Activated CD4-positive, alpha-beta T cell treated with anti-CD3 and anti-CD28 coated beads, Interleukin-2, amount 10 ng/mL, durations not matched to agents 24 days and 14 days (primary cell): ENCODE data around the gene SLC19A1. TPM values are rescaled to one million over a fixed set of nuclear protein-coding genes. Genes with fewer than 3 reads are reported as not detected.
A peak's percentile ranks its signal among the peaks of the same experiment; 100 is the strongest.

ENCODE experiments used
- DNase-seq: peaks from one replicate; pipeline ENCODE4 v3.0.0; 2022
- H3K27ac Mint-ChIP-seq: one replicate; pipeline ENCODE4 v1.8.0; 2022; ENCODE audit warnings: mild to moderate bottlenecking, mixed read lengths
- H3K27me3 Mint-ChIP-seq: one replicate; pipeline ENCODE4 v1.8.0; 2022; ENCODE audit warnings: mixed read lengths
- H3K36me3 Mint-ChIP-seq: one replicate; pipeline ENCODE4 v1.8.0; 2022; ENCODE audit warnings: low read depth, mild to moderate bottlenecking, mixed read lengths
- H3K4me1 Mint-ChIP-seq: one replicate; pipeline ENCODE4 v1.8.0; 2021; ENCODE audit warnings: mixed read lengths
- H3K4me3 Mint-ChIP-seq: one replicate; pipeline ENCODE4 v1.8.0; 2022; ENCODE audit warnings: mild to moderate bottlenecking, moderate library complexity, mixed read lengths
- H3K9me3 Mint-ChIP-seq: one replicate; pipeline ENCODE4 v1.8.0; 2021; ENCODE audit warnings: mixed read lengths
- intact Hi-C: fragments of 100-400 bp; cut with micrococcal nuclease; formaldehyde crosslinking; loops from one replicate; pipeline ENCODE4 v1.15.1; 2023
- total RNA-seq: library from RNA; stranded (reverse); gene quantifications from 2 replicates; pipeline ENCODE4 v1.2.3, GENCODE V29; 2022

Gene SLC19A1
- total RNA-seq, 1 donor from 2014 or later: 100 TPM

- no peak overlapping the region for H3K4me3 Mint-ChIP-seq
- H3K9me3 Mint-ChIP-seq: no peaks in the 10 kb centered on the region
- H3K36me3 Mint-ChIP-seq: no peaks in the 10 kb centered on the region
- peaks cover 6% of the 10 kb centered on the region for H3K4me1 Mint-ChIP-seq
- H3K27me3 Mint-ChIP-seq: peaks cover 10% of the 10 kb centered on the region
- no peak overlapping the region for H3K27ac Mint-ChIP-seq
- intact Hi-C loops: no loop called here
- no peak for DNase-seq
Observed at GRCh38 chr21:45557616-45558043, 15.4 kb upstream of the SLC19A1 start.

- Mint-ChIP-seq H3K27ac (no peak overlapping the region), H3K4me3 (no peak overlapping the region), H3K36me3 (no peaks in the 10 kb centered on the region), H3K4me1 (peaks cover 7% of the 10 kb centered on the region), H3K27me3 (peaks cover 3% of the 10 kb centered on the region), H3K9me3 (no peaks in the 10 kb centered on the region)
- intact Hi-C loops: loop anchor here (1.0 kb wide), 2 partner anchors 39 to 262 kb away; no protein-coding TSS in a partner anchor
- DNase-seq: no peak
Observed at GRCh38 chr21:45556645-45557615, 14.7 kb upstream of the SLC19A1 start.

GRCh38 chr21:45556302-45556644, 14.0 kb upstream of the SLC19A1 start:
- Mint-ChIP-seq H3K9me3 (no peaks in the 10 kb centered on the region), H3K4me3 (no peak overlapping the region), H3K4me1 (peaks cover 14% of the 10 kb centered on the region), H3K27me3 (peaks cover 3% of the 10 kb centered on the region), H3K36me3 (no peaks in the 10 kb centered on the region), H3K27ac (no peak overlapping the region)
- intact Hi-C loops: loop anchor here (1.0 kb wide), 2 partner anchors 40 to 263 kb away; no protein-coding TSS in a partner anchor
- no peak for DNase-seq

GRCh38 chr21:45555557-45556301, 13.5 kb upstream of the SLC19A1 start:
- Mint-ChIP-seq H3K9me3 (no peaks in the 10 kb centered on the region), H3K27me3 (peaks cover under 1% of the 10 kb centered on the region), H3K4me1 (peaks cover 18% of the 10 kb centered on the region), H3K4me3 (peak overlapping the region; percentile 62), H3K27ac (peak overlapping the region; percentile 49), H3K36me3 (no peaks in the 10 kb centered on the region)
- DNase-seq: peak; percentile 84
- intact Hi-C loops: loop anchor here (1.0 to 2.0 kb wide), 4 partner anchors 41 to 264 kb away; partner anchors contain the start of gene PCBP3

- Mint-ChIP-seq H3K27ac (no peak overlapping the region), H3K9me3 (no peaks in the 10 kb centered on the region), H3K36me3 (no peaks in the 10 kb centered on the region), H3K4me3 (no peak overlapping the region), H3K4me1 (peaks cover 23% of the 10 kb centered on the region), H3K27me3 (no peaks in the 10 kb centered on the region)
- no peak for DNase-seq
- intact Hi-C loops: loop anchor here (1.0 to 2.0 kb wide), 2 partner anchors 60 to 88 kb away; partner anchors contain the start of gene PCBP3
Observed at GRCh38 chr21:45555251-45555556, 13.0 kb upstream of the SLC19A1 start.

- no peaks in the 10 kb centered on the region for H3K27me3 Mint-ChIP-seq
- peak; percentile 98 for DNase-seq
Observed at GRCh38 chr21:45554477-45555175, 12.4 kb upstream of the SLC19A1 start.

GRCh38 chr21:45552696-45553391, 10.6 kb upstream of the SLC19A1 start:
- H3K27ac Mint-ChIP-seq: peak overlapping the region; percentile 76
- no peaks in the 10 kb centered on the region for H3K27me3 Mint-ChIP-seq
- intact Hi-C loops: loop anchor here (5.0 kb wide), 1 partner anchor 76 kb away; no protein-coding TSS in a partner anchor
- no peak for DNase-seq
- H3K9me3 Mint-ChIP-seq: no peaks in the 10 kb centered on the region
- H3K4me1 Mint-ChIP-seq: peaks cover 33% of the 10 kb centered on the region
- H3K36me3 Mint-ChIP-seq: no peaks in the 10 kb centered on the region
- peak overlapping the region; percentile 41 for H3K4me3 Mint-ChIP-seq

More at GRCh38 chr21:45554477-45555175, 12.4 kb upstream of the SLC19A1 start:
- Mint-ChIP-seq H3K9me3 (no peaks in the 10 kb centered on the region), H3K36me3 (no peaks in the 10 kb centered on the region), H3K4me1 (peaks cover 25% of the 10 kb centered on the region), H3K4me3 (peak overlapping the region; percentile 88), H3K27ac (peak overlapping the region; percentile 90)
- intact Hi-C loops: loop anchor here (1.0 to 5.0 kb wide), 4 partner anchors 38 to 89 kb away; partner anchors contain the start of gene PCBP3

- Mint-ChIP-seq H3K27ac (peak overlapping the region; percentile 95), H3K4me1 (peaks cover 35% of the 10 kb centered on the region), H3K36me3 (no peaks in the 10 kb centered on the region), H3K27me3 (no peaks in the 10 kb centered on the region), H3K9me3 (no peaks in the 10 kb centered on the region), H3K4me3 (peak overlapping the region; percentile 73)
- intact Hi-C loops: loop anchor here (1.0 to 5.0 kb wide), 5 partner anchors 11 to 267 kb away; partner anchors contain the start of gene PCBP3
- DNase-seq: no peak
Observed at GRCh38 chr21:45551783-45552695, 9.8 kb upstream of the SLC19A1 start.

GRCh38 chr21:45551316-45551715, 9.1 kb upstream of the SLC19A1 start:
- no peaks in the 10 kb centered on the region for H3K9me3 Mint-ChIP-seq
- H3K4me3 Mint-ChIP-seq: peak overlapping the region; percentile 73
- H3K27ac Mint-ChIP-seq: peak overlapping the region; percentile 95
- intact Hi-C loops: loop anchor here (1.0 to 5.0 kb wide), 5 partner anchors 10 to 268 kb away; partner anchors contain the start of gene PCBP3
- peaks cover 35% of the 10 kb centered on the region for H3K4me1 Mint-ChIP-seq
- H3K27me3 Mint-ChIP-seq: no peaks in the 10 kb centered on the region
- H3K36me3 Mint-ChIP-seq: no peaks in the 10 kb centered on the region
- DNase-seq: peak; percentile 81

GRCh38 chr21:45550522-45551210, 8.4 kb upstream of the SLC19A1 start:
- Mint-ChIP-seq H3K4me1 (peaks cover 35% of the 10 kb centered on the region), H3K27ac (peak overlapping the region; percentile 95), H3K27me3 (no peaks in the 10 kb centered on the region), H3K36me3 (no peaks in the 10 kb centered on the region), H3K4me3 (peak overlapping the region; percentile 73), H3K9me3 (no peaks in the 10 kb centered on the region)
- intact Hi-C loops: loop anchor here (1.0 to 5.0 kb wide), 5 partner anchors 9 to 269 kb away; partner anchors contain the start of gene PCBP3
- DNase-seq: peak; percentile 85

- peak overlapping the region; percentile 95 for H3K27ac Mint-ChIP-seq
- peaks cover 35% of the 10 kb centered on the region for H3K4me1 Mint-ChIP-seq
- no peaks in the 10 kb centered on the region for H3K9me3 Mint-ChIP-seq
- peak; percentile 68 for DNase-seq
- H3K36me3 Mint-ChIP-seq: no peaks in the 10 kb centered on the region
- intact Hi-C loops: loop anchor here (2.0 to 5.0 kb wide), 2 partner anchors 73 to 93 kb away; partner anchors contain the start of gene PCBP3
- peak overlapping the region; percentile 77 for H3K4me3 Mint-ChIP-seq
- H3K27me3 Mint-ChIP-seq: no peaks in the 10 kb centered on the region
Observed at GRCh38 chr21:45549626-45550463, 7.6 kb upstream of the SLC19A1 start.
